ENCODE results near the gene NR3C1. TPM values are rescaled to one million over a fixed set of nuclear protein-coding genes. Genes with fewer than 3 reads are reported as not detected.

Gene NR3C1
- polyA plus RNA-seq, 3 donors from 2014 or later: 87.3 to 142 (median 92.6) TPM

GRCh38 chr5:143322176-143322575, 81.3 kb downstream of the NR3C1 start:
- H3K27ac Mint-ChIP-seq: peak overlapping the region in 5 of 6 donors; percentile 20 to 71 (median 63)
- peak in 1 of 3 donors; percentile 7 for DNase-seq
- no peaks in the 10 kb centered on the region for H3K27me3 Mint-ChIP-seq (ENCODE audit: low read depth in 3 of 3)
- no peak overlapping the region for H3K4me3 Mint-ChIP-seq
- H3K36me3 Mint-ChIP-seq: no peaks in the 10 kb centered on the region
- no peaks in the 10 kb centered on the region for H3K9me3 Mint-ChIP-seq
- H3K4me1 Mint-ChIP-seq: peaks cover 79 to 94% of the 10 kb centered on the region in 2 donors

- no peak for DNase-seq
- Mint-ChIP-seq H3K4me1 (peaks cover 79 to 96% of the 10 kb centered on the region in 2 donors), H3K4me3 (no peak overlapping the region), H3K27ac (peak overlapping the region in 4 of 6 donors; percentile 19 to 80 (median 44)), H3K36me3 (no peaks in the 10 kb centered on the region), H3K9me3 (no peaks in the 10 kb centered on the region), H3K27me3 (ENCODE audit: low read depth in 3 of 3) (no peaks in the 10 kb centered on the region)
Observed at GRCh38 chr5:143319437-143320227, 83.9 kb downstream of the NR3C1 start.

GRCh38 chr5:143318833-143319232, 84.7 kb downstream of the NR3C1 start:
- Mint-ChIP-seq H3K27ac (no peak overlapping the region), H3K36me3 (peaks cover 0 to 2% (median 0%) of the 10 kb centered on the region in 3 donors), H3K27me3 (ENCODE audit: low read depth in 3 of 3) (no peaks in the 10 kb centered on the region), H3K4me1 (peaks cover 78 to 96% of the 10 kb centered on the region in 2 donors), H3K4me3 (no peak overlapping the region), H3K9me3 (no peaks in the 10 kb centered on the region)
- no peak for DNase-seq

- Mint-ChIP-seq H3K27ac (no peak overlapping the region), H3K4me3 (no peak overlapping the region), H3K4me1 (peaks cover 76 to 96% of the 10 kb centered on the region in 2 donors), H3K27me3 (ENCODE audit: low read depth in 3 of 3) (no peaks in the 10 kb centered on the region), H3K9me3 (no peaks in the 10 kb centered on the region), H3K36me3 (peaks cover 0 to 3% (median 0%) of the 10 kb centered on the region in 3 donors)
- no peak for DNase-seq
Observed at GRCh38 chr5:143318270-143318669, 85.2 kb downstream of the NR3C1 start.

GRCh38 chr5:143316844-143317631, 86.4 kb downstream of the NR3C1 start:
- Mint-ChIP-seq H3K4me3 (no peak overlapping the region), H3K27me3 (ENCODE audit: low read depth in 3 of 3) (no peaks in the 10 kb centered on the region), H3K9me3 (no peaks in the 10 kb centered on the region), H3K4me1 (peaks cover 67 to 93% of the 10 kb centered on the region in 2 donors), H3K27ac (peak overlapping the region in 2 of 6 donors; percentile 10 to 37), H3K36me3 (peaks cover 7 to 8% (median 7%) of the 10 kb centered on the region in 3 donors)
- no peak for DNase-seq

GRCh38 chr5:143316337-143316736, 87.1 kb downstream of the NR3C1 start:
- Mint-ChIP-seq H3K4me1 (peaks cover 60 to 93% of the 10 kb centered on the region in 2 donors), H3K27me3 (ENCODE audit: low read depth in 3 of 3) (no peaks in the 10 kb centered on the region), H3K36me3 (peaks cover 11 to 13% (median 13%) of the 10 kb centered on the region in 3 donors), H3K27ac (no peak overlapping the region), H3K4me3 (no peak overlapping the region), H3K9me3 (no peaks in the 10 kb centered on the region)
- no peak for DNase-seq

- no peak for DNase-seq
- Mint-ChIP-seq H3K27me3 (ENCODE audit: low read depth in 3 of 3) (no peaks in the 10 kb centered on the region), H3K36me3 (peaks cover 11 to 17% (median 13%) of the 10 kb centered on the region in 3 donors), H3K27ac (no peak overlapping the region), H3K4me1 (peaks cover 59 to 93% of the 10 kb centered on the region in 2 donors), H3K4me3 (no peak overlapping the region), H3K9me3 (no peaks in the 10 kb centered on the region)
Observed at GRCh38 chr5:143315929-143316328, 87.6 kb downstream of the NR3C1 start.

GRCh38 chr5:143315214-143315613, 88.3 kb downstream of the NR3C1 start:
- Mint-ChIP-seq H3K9me3 (no peaks in the 10 kb centered on the region), H3K36me3 (peaks cover 11 to 20% (median 13%) of the 10 kb centered on the region in 3 donors), H3K4me3 (no peak overlapping the region), H3K27me3 (ENCODE audit: low read depth in 3 of 3) (no peaks in the 10 kb centered on the region), H3K4me1 (peaks cover 52 to 86% of the 10 kb centered on the region in 2 donors), H3K27ac (no peak overlapping the region)
- DNase-seq: no peak

- Mint-ChIP-seq H3K36me3 (peaks cover 11 to 22% (median 13%) of the 10 kb centered on the region in 3 donors), H3K27me3 (ENCODE audit: low read depth in 3 of 3) (no peaks in the 10 kb centered on the region), H3K27ac (peak overlapping the region; percentile 18 to 76 (median 49)), H3K4me1 (peaks cover 47 to 81% of the 10 kb centered on the region in 2 donors), H3K9me3 (no peaks in the 10 kb centered on the region), H3K4me3 (no peak overlapping the region)
- no peak for DNase-seq
Observed at GRCh38 chr5:143314659-143315058, 88.8 kb downstream of the NR3C1 start.

GRCh38 chr5:143314099-143314498, 89.4 kb downstream of the NR3C1 start:
- no peaks in the 10 kb centered on the region for H3K9me3 Mint-ChIP-seq
- H3K27ac Mint-ChIP-seq: peak overlapping the region; percentile 27 to 86 (median 58)
- H3K4me3 Mint-ChIP-seq: no peak overlapping the region

GRCh38 chr5:143313298-143313852, 90.1 kb downstream of the NR3C1 start:
- H3K27ac Mint-ChIP-seq: peak overlapping the region; percentile 27 to 86 (median 58)
- no peaks in the 10 kb centered on the region for H3K27me3 Mint-ChIP-seq (ENCODE audit: low read depth in 3 of 3)
- H3K36me3 Mint-ChIP-seq: peaks cover 15 to 32% (median 17%) of the 10 kb centered on the region in 3 donors
- H3K9me3 Mint-ChIP-seq: no peaks in the 10 kb centered on the region
- no peak for DNase-seq
- H3K4me3 Mint-ChIP-seq: no peak overlapping the region
- peaks cover 39 to 74% of the 10 kb centered on the region in 2 donors for H3K4me1 Mint-ChIP-seq

More at GRCh38 chr5:143314099-143314498, 89.4 kb downstream of the NR3C1 start:
- H3K27me3 Mint-ChIP-seq (ENCODE audit: low read depth in 3 of 3): no peaks in the 10 kb centered on the region
- peaks cover 11 to 28% (median 13%) of the 10 kb centered on the region in 3 donors for H3K36me3 Mint-ChIP-seq
- DNase-seq: no peak
- peaks cover 41 to 75% of the 10 kb centered on the region in 2 donors for H3K4me1 Mint-ChIP-seq

- Mint-ChIP-seq H3K27me3 (ENCODE audit: low read depth in 3 of 3) (no peaks in the 10 kb centered on the region), H3K27ac (peak overlapping the region in 2 of 6 donors; percentile 27 to 79), H3K9me3 (no peaks in the 10 kb centered on the region), H3K4me3 (no peak overlapping the region), H3K4me1 (peaks cover 36 to 72% of the 10 kb centered on the region in 2 donors), H3K36me3 (peaks cover 17 to 34% (median 18%) of the 10 kb centered on the region in 3 donors)
- no peak for DNase-seq
Observed at GRCh38 chr5:143312822-143313221, 90.7 kb downstream of the NR3C1 start.

GRCh38 chr5:143311955-143312354, 91.5 kb downstream of the NR3C1 start:
- no peaks in the 10 kb centered on the region for H3K27me3 Mint-ChIP-seq (ENCODE audit: low read depth in 3 of 3)
- no peak for DNase-seq
- H3K4me1 Mint-ChIP-seq: peaks cover 29 to 70% of the 10 kb centered on the region in 2 donors
- peaks cover 18 to 38% (median 22%) of the 10 kb centered on the region in 3 donors for H3K36me3 Mint-ChIP-seq
- no peaks in the 10 kb centered on the region for H3K9me3 Mint-ChIP-seq
- H3K27ac Mint-ChIP-seq: peak overlapping the region in 5 of 6 donors; percentile 12 to 72 (median 45)
- H3K4me3 Mint-ChIP-seq: no peak overlapping the region

Data from immature natural killer cell (primary cell).